ENCODE measurements around the gene HTR3C.

DNA sequence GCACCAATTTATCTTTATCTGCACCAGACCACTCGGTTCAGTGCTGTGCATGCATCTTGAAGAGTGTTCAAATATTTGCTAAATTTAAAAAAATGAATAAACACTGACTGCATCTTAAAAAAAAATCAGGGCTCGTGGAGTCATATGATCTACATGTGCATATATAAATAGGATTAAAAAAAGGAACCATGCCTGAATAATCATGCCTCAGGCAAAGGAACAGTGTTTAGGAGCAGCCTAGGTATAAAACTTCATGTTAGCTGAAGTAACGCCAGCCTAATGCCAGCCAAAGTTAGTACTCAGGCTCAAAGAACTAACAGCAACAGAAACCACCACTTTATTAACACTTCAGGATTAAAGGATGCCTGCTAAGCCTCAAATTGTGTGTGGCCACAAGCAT, 44.7 kb upstream of the HTR3C start:
- no peak for TF ChIP-seq POLR2A (IDR thresholded peaks at IDR 0.05)
- TF ChIP-seq, protein P1, sequence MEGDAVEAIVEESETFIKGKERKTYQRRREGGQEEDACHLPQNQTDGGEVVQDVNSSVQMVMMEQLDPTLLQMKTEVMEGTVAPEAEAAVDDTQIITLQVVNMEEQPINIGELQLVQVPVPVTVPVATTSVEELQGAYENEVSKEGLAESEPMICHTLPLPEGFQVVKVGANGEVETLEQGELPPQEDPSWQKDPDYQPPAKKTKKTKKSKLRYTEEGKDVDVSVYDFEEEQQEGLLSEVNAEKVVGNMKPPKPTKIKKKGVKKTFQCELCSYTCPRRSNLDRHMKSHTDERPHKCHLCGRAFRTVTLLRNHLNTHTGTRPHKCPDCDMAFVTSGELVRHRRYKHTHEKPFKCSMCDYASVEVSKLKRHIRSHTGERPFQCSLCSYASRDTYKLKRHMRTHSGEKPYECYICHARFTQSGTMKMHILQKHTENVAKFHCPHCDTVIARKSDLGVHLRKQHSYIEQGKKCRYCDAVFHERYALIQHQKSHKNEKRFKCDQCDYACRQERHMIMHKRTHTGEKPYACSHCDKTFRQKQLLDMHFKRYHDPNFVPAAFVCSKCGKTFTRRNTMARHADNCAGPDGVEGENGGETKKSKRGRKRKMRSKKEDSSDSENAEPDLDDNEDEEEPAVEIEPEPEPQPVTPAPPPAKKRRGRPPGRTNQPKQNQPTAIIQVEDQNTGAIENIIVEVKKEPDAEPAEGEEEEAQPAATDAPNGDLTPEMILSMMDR (IDR thresholded peaks at IDR 0.05 in 4 of 5, conservative IDR thresholded peaks at IDR 0.05 in 1 of 5), result no peak
